Neural cell (in vitro differentiated cells): ENCODE results near the gene TMEM132C. TPM values are rescaled to one million over a fixed set of nuclear protein-coding genes. Genes with fewer than 3 reads are reported as not detected.

Experiments used
- H2AFZ ChIP-seq: fragments of 200-600, 300-800 bp; sonication (generic), shearing (Covaris generic); 2 replicates; pipeline ENCODE4 v1.6.0; 2014; ENCODE audit warnings: low read depth, mild to moderate bottlenecking, antibody characterized with exemption, low read length, moderate library complexity
- H3F3A ChIP-seq: fragments of 200-600 bp; shearing (Covaris generic); 2 replicates; pipeline ENCODE4 v1.6.1; 2016; ENCODE audit warnings: mild to moderate bottlenecking, moderate library complexity, mixed read lengths, antibody characterized with exemption, low read length; ENCODE audit not compliant: insufficient read depth, poor library complexity, severe bottlenecking
- H3K27ac ChIP-seq: fragments of 200-600, 300-800 bp; sonication (generic), shearing (Covaris generic); 2 replicates; pipeline ENCODE4 v1.5.1; 2014; ENCODE audit warnings: mild to moderate bottlenecking, low read length, moderate library complexity
- H3K27me3 ChIP-seq: fragments of 300-800, 200-600 bp; sonication (generic), shearing (Covaris generic); 2 replicates; pipeline ENCODE4 v1.6.0; 2014; ENCODE audit warnings: mild to moderate bottlenecking, low read depth, low read length, moderate library complexity; ENCODE audit not compliant: insufficient read depth
- H3K36me3 ChIP-seq: fragments of 300-800, 200-600 bp; sonication (generic), shearing (Covaris generic); 2 replicates; pipeline ENCODE4 v1.5.1; 2014; ENCODE audit warnings: mild to moderate bottlenecking, antibody characterized with exemption, low read length, moderate library complexity; ENCODE audit not compliant: insufficient read depth
- H3K4me2 ChIP-seq: fragments of 300-800, 200-600 bp; sonication (generic), shearing (Covaris generic); 2 replicates; pipeline ENCODE4 v1.6.0; 2014; ENCODE audit warnings: mild to moderate bottlenecking, low read length
- H3K4me3 ChIP-seq: fragments of 300-800, 200-600 bp; sonication (generic), shearing (Covaris generic); 2 replicates; pipeline ENCODE4 v1.5.1; 2014; ENCODE audit warnings: mild to moderate bottlenecking, low read length, moderate library complexity
- H3K79me2 ChIP-seq: fragments of 200-600 bp; shearing (Covaris generic); replicated peaks from 2 replicates; pipeline ENCODE4 v1.6.0; 2014; ENCODE audit warnings: mild to moderate bottlenecking, low read length, moderate library complexity; ENCODE audit not compliant: insufficient read depth
- H3K9ac ChIP-seq: fragments of 300-800, 200-600 bp; sonication (generic), shearing (Covaris generic); 2 replicates; pipeline ENCODE4 v1.6.1; 2016; ENCODE audit warnings: mild to moderate bottlenecking, low read length, mixed read lengths
- H3K9me2 ChIP-seq: fragments of 200-600 bp; shearing (Covaris generic); 2 replicates; pipeline ENCODE4 v1.6.1; 2016; ENCODE audit warnings: mild to moderate bottlenecking, low read length, mixed read lengths; ENCODE audit not compliant: insufficient read depth
- H3K9me3 ChIP-seq: fragments of 200-600, 300-800 bp; sonication (generic), shearing (Covaris generic); 2 replicates; pipeline ENCODE4 v1.6.1; 2016; ENCODE audit warnings: mild to moderate bottlenecking, mixed run types, low read length, moderate library complexity, mixed read lengths
- H4K20me1 ChIP-seq: fragments of 200-600 bp; shearing (Covaris generic); 2 replicates; pipeline ENCODE4 v1.6.1; 2016; ENCODE audit warnings: mild to moderate bottlenecking, mixed run types; ENCODE audit not compliant: insufficient read depth
- EP300 ChIP-seq: fragments of 450-650 bp; conservative IDR thresholded peaks from 2 replicates; pipeline ENCODE4 v1.6.1; 2014; ENCODE audit warnings: antibody characterized with exemption, mild to moderate bottlenecking, moderate library complexity; ENCODE audit not compliant: poor library complexity, severe bottlenecking
- EZH2 ChIP-seq: fragments of 200-600, 300-800 bp; shearing (Covaris generic), sonication (generic); IDR thresholded peaks from 2 replicates; pipeline ENCODE4 v1.6.1; 2014; ENCODE audit warnings: antibody characterized with exemption, low read length, borderline replicate concordance, mild to moderate bottlenecking; ENCODE audit not compliant: insufficient read depth, poor library complexity, severe bottlenecking
- MXI1 ChIP-seq: fragments of 450-650 bp; conservative IDR thresholded peaks from 2 replicates; pipeline ENCODE4 v1.6.1; 2014; ENCODE audit warnings: antibody characterized with exemption, mild to moderate bottlenecking; ENCODE audit not compliant: poor library complexity, severe bottlenecking
- POLR2AphosphoS5 ChIP-seq: IDR thresholded peaks from 2 replicates; pipeline ENCODE4 v1.6.1; 2012
- RAD21 ChIP-seq: fragments of 450-650 bp; conservative IDR thresholded peaks from 2 replicates; pipeline ENCODE4 v1.6.1; 2014; ENCODE audit warnings: antibody characterized with exemption, mild to moderate bottlenecking, moderate library complexity
- SMC3 ChIP-seq: fragments of 450-650 bp; conservative IDR thresholded peaks from 2 replicates; pipeline ENCODE4 v1.6.1; 2014; ENCODE audit warnings: antibody characterized with exemption, mild to moderate bottlenecking, moderate library complexity; ENCODE audit not compliant: poor library complexity
- TAF1 ChIP-seq: IDR thresholded peaks from 2 replicates; pipeline ENCODE4 v1.6.1; 2012; ENCODE audit warnings: low read depth
- polyA plus RNA-seq: library from polyadenylated mRNA; depleted of rRNA; stranded (reverse); fragments of >200 nt; gene quantifications from 2 replicates; pipeline ENCODE4 v1.2.3, GENCODE V29; 2014
- TF ChIP-seq, protein P1 (sequence below): IDR thresholded peaks from 2 replicates; pipeline ENCODE4 v1.6.1; 2012; ENCODE audit warnings: borderline replicate concordance
- TF ChIP-seq, protein P2 (sequence below): fragments of 450-650 bp; IDR thresholded peaks from 2 replicates; pipeline ENCODE4 v1.5.1; 2014; ENCODE audit warnings: antibody characterized with exemption, mild to moderate bottlenecking, moderate library complexity; ENCODE audit not compliant: poor library complexity, severe bottlenecking

TMEM132C gene
- polyA plus RNA-seq, 1 donor from 2014 or later: 0.06 TPM

DNA sequence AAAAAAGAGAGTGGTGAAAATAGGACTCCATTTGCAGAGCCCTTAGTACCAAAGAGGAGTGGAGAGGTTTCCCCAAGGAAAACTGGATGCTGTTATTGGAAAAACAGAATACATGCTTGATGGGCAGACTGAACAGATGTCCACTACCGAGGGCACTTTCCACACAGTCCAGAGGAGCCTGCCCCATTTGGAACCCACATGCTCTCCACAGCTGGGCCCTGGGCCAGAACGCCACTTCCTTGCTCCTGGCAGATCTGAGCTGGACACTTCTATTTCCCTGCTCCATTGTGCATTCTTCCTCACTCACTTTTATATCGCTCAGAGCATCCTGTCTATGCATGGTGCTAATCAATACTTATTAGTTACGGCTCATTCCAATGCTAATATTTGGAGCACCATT lies 306.9 kb downstream of the TMEM132C start:
- no peak overlapping the region for H2AFZ ChIP-seq
- H3K36me3 ChIP-seq: no peaks in the 10 kb centered on the region
- no peak overlapping the region for H3K9ac ChIP-seq
- no peak overlapping the region for H3K4me3 ChIP-seq
- H3K9me2 ChIP-seq: no peaks in the 10 kb centered on the region
- no peak overlapping the region for H3K4me2 ChIP-seq
- no peak overlapping the region for H3K27ac ChIP-seq
- H4K20me1 ChIP-seq: no peaks in the 10 kb centered on the region
- H3K27me3 ChIP-seq: no peaks in the 10 kb centered on the region
- peaks cover 5% of the 10 kb centered on the region for H3F3A ChIP-seq
- H3K79me2 ChIP-seq: no peaks in the 10 kb centered on the region
- H3K9me3 ChIP-seq: no peaks in the 10 kb centered on the region
- TF ChIP-seq SMC3 (no peak), RAD21 (no peak), POLR2AphosphoS5 (no peak), MXI1 (no peak), EZH2 (no peak), EP300 (no peak), TAF1 (no peak)
- TF ChIP-seq, protein P1, sequence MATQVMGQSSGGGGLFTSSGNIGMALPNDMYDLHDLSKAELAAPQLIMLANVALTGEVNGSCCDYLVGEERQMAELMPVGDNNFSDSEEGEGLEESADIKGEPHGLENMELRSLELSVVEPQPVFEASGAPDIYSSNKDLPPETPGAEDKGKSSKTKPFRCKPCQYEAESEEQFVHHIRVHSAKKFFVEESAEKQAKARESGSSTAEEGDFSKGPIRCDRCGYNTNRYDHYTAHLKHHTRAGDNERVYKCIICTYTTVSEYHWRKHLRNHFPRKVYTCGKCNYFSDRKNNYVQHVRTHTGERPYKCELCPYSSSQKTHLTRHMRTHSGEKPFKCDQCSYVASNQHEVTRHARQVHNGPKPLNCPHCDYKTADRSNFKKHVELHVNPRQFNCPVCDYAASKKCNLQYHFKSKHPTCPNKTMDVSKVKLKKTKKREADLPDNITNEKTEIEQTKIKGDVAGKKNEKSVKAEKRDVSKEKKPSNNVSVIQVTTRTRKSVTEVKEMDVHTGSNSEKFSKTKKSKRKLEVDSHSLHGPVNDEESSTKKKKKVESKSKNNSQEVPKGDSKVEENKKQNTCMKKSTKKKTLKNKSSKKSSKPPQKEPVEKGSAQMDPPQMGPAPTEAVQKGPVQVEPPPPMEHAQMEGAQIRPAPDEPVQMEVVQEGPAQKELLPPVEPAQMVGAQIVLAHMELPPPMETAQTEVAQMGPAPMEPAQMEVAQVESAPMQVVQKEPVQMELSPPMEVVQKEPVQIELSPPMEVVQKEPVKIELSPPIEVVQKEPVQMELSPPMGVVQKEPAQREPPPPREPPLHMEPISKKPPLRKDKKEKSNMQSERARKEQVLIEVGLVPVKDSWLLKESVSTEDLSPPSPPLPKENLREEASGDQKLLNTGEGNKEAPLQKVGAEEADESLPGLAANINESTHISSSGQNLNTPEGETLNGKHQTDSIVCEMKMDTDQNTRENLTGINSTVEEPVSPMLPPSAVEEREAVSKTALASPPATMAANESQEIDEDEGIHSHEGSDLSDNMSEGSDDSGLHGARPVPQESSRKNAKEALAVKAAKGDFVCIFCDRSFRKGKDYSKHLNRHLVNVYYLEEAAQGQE: no peak
- TF ChIP-seq, protein P2, sequence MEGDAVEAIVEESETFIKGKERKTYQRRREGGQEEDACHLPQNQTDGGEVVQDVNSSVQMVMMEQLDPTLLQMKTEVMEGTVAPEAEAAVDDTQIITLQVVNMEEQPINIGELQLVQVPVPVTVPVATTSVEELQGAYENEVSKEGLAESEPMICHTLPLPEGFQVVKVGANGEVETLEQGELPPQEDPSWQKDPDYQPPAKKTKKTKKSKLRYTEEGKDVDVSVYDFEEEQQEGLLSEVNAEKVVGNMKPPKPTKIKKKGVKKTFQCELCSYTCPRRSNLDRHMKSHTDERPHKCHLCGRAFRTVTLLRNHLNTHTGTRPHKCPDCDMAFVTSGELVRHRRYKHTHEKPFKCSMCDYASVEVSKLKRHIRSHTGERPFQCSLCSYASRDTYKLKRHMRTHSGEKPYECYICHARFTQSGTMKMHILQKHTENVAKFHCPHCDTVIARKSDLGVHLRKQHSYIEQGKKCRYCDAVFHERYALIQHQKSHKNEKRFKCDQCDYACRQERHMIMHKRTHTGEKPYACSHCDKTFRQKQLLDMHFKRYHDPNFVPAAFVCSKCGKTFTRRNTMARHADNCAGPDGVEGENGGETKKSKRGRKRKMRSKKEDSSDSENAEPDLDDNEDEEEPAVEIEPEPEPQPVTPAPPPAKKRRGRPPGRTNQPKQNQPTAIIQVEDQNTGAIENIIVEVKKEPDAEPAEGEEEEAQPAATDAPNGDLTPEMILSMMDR: no peak

DNA sequence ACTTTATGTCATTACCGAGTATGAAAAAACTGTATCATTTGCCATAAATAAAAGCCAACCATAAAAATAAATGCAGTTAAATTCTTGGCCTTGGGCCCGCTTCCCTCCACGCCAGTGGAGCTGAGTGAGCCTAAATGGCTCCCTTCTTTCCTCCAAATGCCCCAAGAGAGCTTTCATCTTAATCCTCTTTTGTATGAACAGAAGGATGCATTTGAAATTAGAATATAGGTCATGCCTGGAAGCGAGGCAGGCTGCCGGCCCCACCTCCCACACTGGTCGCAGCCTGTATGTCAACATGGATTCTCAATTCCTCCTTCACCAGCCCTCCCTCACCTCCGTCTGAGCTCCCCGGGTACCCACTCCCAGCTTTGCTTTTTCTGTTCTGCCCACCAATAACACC lies 311.1 kb downstream of the TMEM132C start:
- no peaks in the 10 kb centered on the region for H3K27me3 ChIP-seq
- H3K9ac ChIP-seq: no peak overlapping the region
- H4K20me1 ChIP-seq: no peaks in the 10 kb centered on the region
- TF ChIP-seq TAF1 (no peak), MXI1 (no peak), EZH2 (no peak), SMC3 (no peak), EP300 (no peak), POLR2AphosphoS5 (no peak), RAD21 (no peak)
- TF ChIP-seq, protein P2: no peak
- TF ChIP-seq, protein P1: no peak
- H3K4me2 ChIP-seq: no peak overlapping the region
- no peaks in the 10 kb centered on the region for H3K36me3 ChIP-seq
- no peaks in the 10 kb centered on the region for H3K79me2 ChIP-seq
- H3K9me3 ChIP-seq: no peaks in the 10 kb centered on the region
- H3K27ac ChIP-seq: no peak overlapping the region
- no peak overlapping the region for H3K4me3 ChIP-seq
- no peaks in the 10 kb centered on the region for H3F3A ChIP-seq
- no peak overlapping the region for H2AFZ ChIP-seq
- no peaks in the 10 kb centered on the region for H3K9me2 ChIP-seq
